Heart left ventricle (tissue), 13 donors: ENCODE data around the gene IGSF10.

Experiments used
- CTCF ChIP-seq, 12 donors: fragments of 200-600 bp; sonication (generic) in 4 of 12; IDR thresholded peaks; one replicate each; pipeline versions ENCODE4 v1.5.0 to v1.8.0; 2018 to 2022; ENCODE audit warnings: antibody characterized with exemption in 12 of 12, mild to moderate bottlenecking in 5 of 12
- POLR2A ChIP-seq, 2 donors: fragments of 450-650 bp; IDR thresholded peaks; one replicate each; pipeline ENCODE4 v1.6.1; 2017; ENCODE audit warnings: antibody characterized with exemption in 2 of 2, mild to moderate bottlenecking in 2 of 2, moderate library complexity in 2 of 2
- donor health status: ischemic (EF 13 %, LVEDD 7.1; RV severe dilation, severe dysfunction).
- donor health status: DM: no; HTN: yes; CAD: no.
- donor health status: DM: no; HTN: no; CAD: no.
- donor health status: ischemic (EF 25% LVEDD 6.9; RV normal size, moderate dysfunction).
- donor health status: ischemic (EF 25% LVEDD 5.7; RV mildly dilated, moderate dysfunction).
- donor health status: ischemic (EF 35%, LVEDD 5.7; RV mildly dilated, moderate dysfunction).
- donor health status: nonischemic (EF 11% LVEDD 7.7; RV severe dilation, severe dysfunction).
- donor health status: DM: yes; HTN: yes; CAD: no.
- donor health status: PGD.
- donor health status: ischemic (EF 29% LVEDD 5.4; RV normal size, mild dysfunction).
- donor health status: nonischemic (EF 23%, LVEDD 6.1; RV moderate dilation, normal function).

GRCh38 chr3:151503074-151503473 is 42.2 kb upstream of the IGSF10 start:
- TF ChIP-seq CTCF (IDR thresholded peaks at IDR 0.05) (no peak), POLR2A (IDR thresholded peaks at IDR 0.05) (no peak)
